Measurements from ENCODE around the gene ASNSD1. TPM values are rescaled to one million over a fixed set of nuclear protein-coding genes. Genes with fewer than 3 reads are reported as not detected.
A peak's percentile ranks its signal among the peaks of the same experiment; 100 is the strongest.

Gene ASNSD1
- total RNA-seq, 1 experiment from 2014 or later = 43.8 TPM

- Histone ChIP-seq H3K9me3 (ENCODE audit: low read length) (no peaks in the 10 kb centered on the region), H2AFZ (ENCODE audit: low read length) (no peak overlapping the region), H3K9me2 (replicated peaks; ENCODE audit: insufficient read depth, low read length) (no peaks in the 10 kb centered on the region)
Observed at GRCh38 chr2:189624648-189625355, 36.5 kb upstream of the ASNSD1 start.

GRCh38 chr2:189625636-189626035 is 35.6 kb upstream of the ASNSD1 start:
- DNase-seq = no peak
- Histone ChIP-seq H3K27ac (ENCODE audit: low read length) (no peak overlapping the region), H3K4me3 (ENCODE audit: low read length) (no peak overlapping the region), H4K20me1 (ENCODE audit: insufficient read depth, low read depth, low read length) (no peaks in the 10 kb centered on the region), H3K36me3 (ENCODE audit: insufficient read depth, low read length) (no peaks in the 10 kb centered on the region), H2AFZ (ENCODE audit: low read length) (no peak overlapping the region), H3K9ac (ENCODE audit: low read length) (no peak overlapping the region), H3K79me2 (ENCODE audit: low read length) (no peaks in the 10 kb centered on the region), H3K4me2 (ENCODE audit: low read depth, low read length, poor library complexity, severe bottlenecking) (no peak overlapping the region), H3K9me3 (ENCODE audit: low read length) (no peaks in the 10 kb centered on the region), H3K4me1 (ENCODE audit: low read length) (no peaks in the 10 kb centered on the region), H3K27me3 (ENCODE audit: low read length) (no peaks in the 10 kb centered on the region), H3K9me2 (replicated peaks; ENCODE audit: insufficient read depth, low read length) (no peaks in the 10 kb centered on the region)

More at GRCh38 chr2:189624648-189625355, 36.5 kb upstream of the ASNSD1 start:
- Histone ChIP-seq H3K27me3 (ENCODE audit: low read length) (no peaks in the 10 kb centered on the region), H4K20me1 (ENCODE audit: insufficient read depth, low read depth, low read length) (no peaks in the 10 kb centered on the region), H3K9ac (ENCODE audit: low read length) (no peak overlapping the region), H3K4me2 (ENCODE audit: low read depth, low read length, poor library complexity, severe bottlenecking) (no peak overlapping the region), H3K27ac (ENCODE audit: low read length) (no peak overlapping the region), H3K36me3 (ENCODE audit: insufficient read depth, low read length) (no peaks in the 10 kb centered on the region), H3K4me3 (ENCODE audit: low read length) (no peak overlapping the region), H3K4me1 (ENCODE audit: low read length) (no peaks in the 10 kb centered on the region), H3K79me2 (ENCODE audit: low read length) (no peaks in the 10 kb centered on the region)
- no peak for DNase-seq

- Histone ChIP-seq H3K9me3 (ENCODE audit: low read length) (no peaks in the 10 kb centered on the region), H3K27ac (ENCODE audit: low read length) (no peak overlapping the region), H3K9me2 (replicated peaks; ENCODE audit: insufficient read depth, low read length) (no peaks in the 10 kb centered on the region), H3K36me3 (ENCODE audit: insufficient read depth, low read length) (no peaks in the 10 kb centered on the region), H3K4me3 (ENCODE audit: low read length) (no peak overlapping the region), H3K27me3 (ENCODE audit: low read length) (no peaks in the 10 kb centered on the region), H3K9ac (ENCODE audit: low read length) (no peak overlapping the region), H3K79me2 (ENCODE audit: low read length) (no peaks in the 10 kb centered on the region), H4K20me1 (ENCODE audit: insufficient read depth, low read depth, low read length) (no peaks in the 10 kb centered on the region), H3K4me2 (ENCODE audit: low read depth, low read length, poor library complexity, severe bottlenecking) (no peak overlapping the region), H2AFZ (ENCODE audit: low read length) (no peak overlapping the region), H3K4me1 (ENCODE audit: low read length) (no peaks in the 10 kb centered on the region)
- no peak for DNase-seq
Observed at GRCh38 chr2:189627789-189628188, 33.5 kb upstream of the ASNSD1 start.

- no peaks in the 10 kb centered on the region for H3K36me3 ChIP-seq (ENCODE audit: insufficient read depth, low read length)
- H3K27me3 ChIP-seq (ENCODE audit: low read length) = no peaks in the 10 kb centered on the region
- no peak overlapping the region for H3K27ac ChIP-seq (ENCODE audit: low read length)
- H3K79me2 ChIP-seq (ENCODE audit: low read length) = no peaks in the 10 kb centered on the region
- no peaks in the 10 kb centered on the region for H4K20me1 ChIP-seq (ENCODE audit: insufficient read depth, low read depth, low read length)
- no peaks in the 10 kb centered on the region for H3K9me2 ChIP-seq (replicated peaks; ENCODE audit: insufficient read depth, low read length)
- H3K4me1 ChIP-seq (ENCODE audit: low read length) = no peaks in the 10 kb centered on the region
- H3K4me3 ChIP-seq (ENCODE audit: low read length) = no peak overlapping the region
- no peak overlapping the region for H3K9ac ChIP-seq (ENCODE audit: low read length)
- no peaks in the 10 kb centered on the region for H3K9me3 ChIP-seq (ENCODE audit: low read length)
- H3K4me2 ChIP-seq (ENCODE audit: low read depth, low read length, poor library complexity, severe bottlenecking) = no peak overlapping the region
- no peak for DNase-seq
- no peak overlapping the region for H2AFZ ChIP-seq (ENCODE audit: low read length)
Observed at GRCh38 chr2:189628817-189629530, 32.3 kb upstream of the ASNSD1 start.

- H3K79me2 ChIP-seq (ENCODE audit: low read length) = no peaks in the 10 kb centered on the region
- no peaks in the 10 kb centered on the region for H3K9me3 ChIP-seq (ENCODE audit: low read length)
- H3K9ac ChIP-seq (ENCODE audit: low read length) = no peak overlapping the region
- DNase-seq = no peak
- no peaks in the 10 kb centered on the region for H4K20me1 ChIP-seq (ENCODE audit: insufficient read depth, low read depth, low read length)
- H3K4me2 ChIP-seq (ENCODE audit: low read depth, low read length, poor library complexity, severe bottlenecking) = no peak overlapping the region
- H2AFZ ChIP-seq (ENCODE audit: low read length) = no peak overlapping the region
- no peaks in the 10 kb centered on the region for H3K36me3 ChIP-seq (ENCODE audit: insufficient read depth, low read length)
- no peaks in the 10 kb centered on the region for H3K27me3 ChIP-seq (ENCODE audit: low read length)
- H3K4me3 ChIP-seq (ENCODE audit: low read length) = no peak overlapping the region
- no peaks in the 10 kb centered on the region for H3K9me2 ChIP-seq (replicated peaks; ENCODE audit: insufficient read depth, low read length)
- H3K4me1 ChIP-seq (ENCODE audit: low read length) = no peaks in the 10 kb centered on the region
- H3K27ac ChIP-seq (ENCODE audit: low read length) = no peak overlapping the region
Observed at GRCh38 chr2:189629531-189630453, 31.5 kb upstream of the ASNSD1 start.

GRCh38 chr2:189631849-189632248 is 29.4 kb upstream of the ASNSD1 start:
- Histone ChIP-seq H3K27ac (ENCODE audit: low read length) (no peak overlapping the region), H3K9me3 (ENCODE audit: low read length) (no peaks in the 10 kb centered on the region), H3K79me2 (ENCODE audit: low read length) (no peaks in the 10 kb centered on the region), H3K4me3 (ENCODE audit: low read length) (no peak overlapping the region), H3K4me2 (ENCODE audit: low read depth, low read length, poor library complexity, severe bottlenecking) (no peak overlapping the region), H3K9me2 (replicated peaks; ENCODE audit: insufficient read depth, low read length) (no peaks in the 10 kb centered on the region), H3K36me3 (ENCODE audit: insufficient read depth, low read length) (no peaks in the 10 kb centered on the region), H3K4me1 (ENCODE audit: low read length) (no peaks in the 10 kb centered on the region), H3K27me3 (ENCODE audit: low read length) (no peaks in the 10 kb centered on the region), H4K20me1 (ENCODE audit: insufficient read depth, low read depth, low read length) (no peaks in the 10 kb centered on the region), H3K9ac (ENCODE audit: low read length) (no peak overlapping the region), H2AFZ (ENCODE audit: low read length) (no peak overlapping the region)
- DNase-seq = no peak

GRCh38 chr2:189633392-189633811 is 27.9 kb upstream of the ASNSD1 start:
- H3K79me2 ChIP-seq (ENCODE audit: low read length) = no peaks in the 10 kb centered on the region
- H3K4me2 ChIP-seq (ENCODE audit: low read depth, low read length, poor library complexity, severe bottlenecking) = no peak overlapping the region
- H3K36me3 ChIP-seq (ENCODE audit: insufficient read depth, low read length) = no peaks in the 10 kb centered on the region
- H3K9me2 ChIP-seq (replicated peaks; ENCODE audit: insufficient read depth, low read length) = no peaks in the 10 kb centered on the region
- H3K27ac ChIP-seq (ENCODE audit: low read length) = no peak overlapping the region
- no peaks in the 10 kb centered on the region for H3K4me1 ChIP-seq (ENCODE audit: low read length)
- peak; percentile 46 for DNase-seq
- H3K4me3 ChIP-seq (ENCODE audit: low read length) = no peak overlapping the region
- H4K20me1 ChIP-seq (ENCODE audit: insufficient read depth, low read depth, low read length) = no peaks in the 10 kb centered on the region
- no peak overlapping the region for H3K9ac ChIP-seq (ENCODE audit: low read length)
- no peaks in the 10 kb centered on the region for H3K9me3 ChIP-seq (ENCODE audit: low read length)
- H2AFZ ChIP-seq (ENCODE audit: low read length) = no peak overlapping the region
- H3K27me3 ChIP-seq (ENCODE audit: low read length) = no peaks in the 10 kb centered on the region

- H3K27me3 ChIP-seq (ENCODE audit: low read length) = no peaks in the 10 kb centered on the region
- H3K4me3 ChIP-seq (ENCODE audit: low read length) = no peak overlapping the region
- H3K27ac ChIP-seq (ENCODE audit: low read length) = no peak overlapping the region
- H2AFZ ChIP-seq (ENCODE audit: low read length) = no peak overlapping the region
- H3K9ac ChIP-seq (ENCODE audit: low read length) = no peak overlapping the region
- no peaks in the 10 kb centered on the region for H3K79me2 ChIP-seq (ENCODE audit: low read length)
- H4K20me1 ChIP-seq (ENCODE audit: insufficient read depth, low read depth, low read length) = no peaks in the 10 kb centered on the region
- no peaks in the 10 kb centered on the region for H3K9me3 ChIP-seq (ENCODE audit: low read length)
- no peak overlapping the region for H3K4me2 ChIP-seq (ENCODE audit: low read depth, low read length, poor library complexity, severe bottlenecking)
- DNase-seq = no peak
- no peaks in the 10 kb centered on the region for H3K4me1 ChIP-seq (ENCODE audit: low read length)
- no peaks in the 10 kb centered on the region for H3K9me2 ChIP-seq (replicated peaks; ENCODE audit: insufficient read depth, low read length)
- H3K36me3 ChIP-seq (ENCODE audit: insufficient read depth, low read length) = no peaks in the 10 kb centered on the region
Observed at GRCh38 chr2:189635353-189635752, 25.9 kb upstream of the ASNSD1 start.

Measured in Karpas-422 (cell line).